DOHH2 (cell line): ENCODE measurements around the gene KIF18A.

Experiments
- H3F3A ChIP-seq: fragments of 200-600 bp; sonication (generic), shearing (Covaris generic); 2 replicates; pipeline ENCODE4 v1.6.0; 2016; ENCODE audit warnings: antibody characterized with exemption, mild to moderate bottlenecking; ENCODE audit not compliant: control insufficient read depth, insufficient read depth
- H3K27ac ChIP-seq: fragments of 200-600 bp; sonication (generic); 2 replicates; pipeline ENCODE4 v1.5.1; 2014; ENCODE audit warnings: low read depth, mild to moderate bottlenecking, low read length, moderate library complexity
- H3K27me3 ChIP-seq: fragments of 200-600 bp; sonication (generic); 2 replicates; pipeline ENCODE4 v1.6.1; 2014; ENCODE audit warnings: mild to moderate bottlenecking, low read length, mixed read lengths; ENCODE audit not compliant: control insufficient read depth
- H3K36me3 ChIP-seq: fragments of 200-600 bp; sonication (generic); 2 replicates; pipeline ENCODE4 v1.6.1; 2014; ENCODE audit warnings: mild to moderate bottlenecking, low read length, moderate library complexity, mixed read lengths; ENCODE audit not compliant: control insufficient read depth
- H3K4me1 ChIP-seq: fragments of 200-600 bp; sonication (generic); 2 replicates; pipeline ENCODE4 v1.6.1; 2014; ENCODE audit warnings: mild to moderate bottlenecking, low read length, mixed read lengths; ENCODE audit not compliant: control insufficient read depth
- H3K4me2 ChIP-seq: fragments of 200-600 bp; sonication (generic); 2 replicates; pipeline ENCODE4 v1.6.0; 2014; ENCODE audit warnings: mild to moderate bottlenecking, low read length, moderate library complexity
- H3K4me3 ChIP-seq: fragments of 200-600 bp; sonication (generic); 2 replicates; pipeline ENCODE4 v1.5.1; 2014; ENCODE audit warnings: mild to moderate bottlenecking, low read length, mixed read lengths
- H3K79me2 ChIP-seq: fragments of 200-600 bp; sonication (generic); 2 replicates; pipeline ENCODE4 v1.6.1; 2014; ENCODE audit warnings: mild to moderate bottlenecking, low read length, mixed read lengths; ENCODE audit not compliant: control insufficient read depth
- H3K9me2 ChIP-seq: fragments of 200-600 bp; sonication (generic); replicated peaks from 2 replicates; pipeline ENCODE4 v1.6.1; 2014; ENCODE audit warnings: mild to moderate bottlenecking, low read length, mixed read lengths; ENCODE audit not compliant: control insufficient read depth
- H3K9me3 ChIP-seq: fragments of 200-600 bp; sonication (generic); 2 replicates; pipeline ENCODE4 v1.6.1; 2014; ENCODE audit warnings: antibody characterized with exemption, low read length, mixed read lengths; ENCODE audit not compliant: control insufficient read depth, insufficient read depth
- H4K20me1 ChIP-seq: fragments of 200-600 bp; sonication (generic); 2 replicates; pipeline ENCODE4 v1.6.0; 2014; ENCODE audit warnings: low read depth, mild to moderate bottlenecking, antibody characterized with exemption, low read length, moderate library complexity; ENCODE audit not compliant: control insufficient read depth, insufficient read depth
- CTCF ChIP-seq: fragments of 200-600 bp; sonication (generic); IDR thresholded peaks from one replicate; pipeline ENCODE4 v1.5.1; 2014; ENCODE audit warnings: antibody characterized with exemption, mild to moderate bottlenecking, low read depth, low read length; ENCODE audit not compliant: poor library complexity, severe bottlenecking
- EZH2phosphoT487 ChIP-seq: fragments of 200-600 bp; sonication (generic); IDR thresholded peaks from 2 replicates; pipeline ENCODE4 v1.6.1; 2017; ENCODE audit warnings: borderline replicate concordance, mild to moderate bottlenecking, antibody characterized with exemption, low read length, moderate library complexity, mixed read lengths

Gene KIF18A

GRCh38 chr11:28040384-28040783 lies 67.6 kb downstream of the KIF18A start:
- H3K4me2 ChIP-seq: no peak overlapping the region
- TF ChIP-seq CTCF (no peak), EZH2phosphoT487 (no peak)

GRCh38 chr11:28038775-28039174 lies 69.2 kb downstream of the KIF18A start:
- H3K4me2 ChIP-seq: no peak overlapping the region
- TF ChIP-seq CTCF: no peak
- no peak for TF ChIP-seq EZH2phosphoT487

More at GRCh38 chr11:28040384-28040783, 67.6 kb downstream of the KIF18A start:
- Histone ChIP-seq H3F3A (no peaks in the 10 kb centered on the region), H3K9me3 (no peaks in the 10 kb centered on the region), H3K4me3 (no peak overlapping the region), H3K27me3 (no peaks in the 10 kb centered on the region), H3K36me3 (peaks cover 46% of the 10 kb centered on the region), H3K9me2 (no peaks in the 10 kb centered on the region), H3K4me1 (no peaks in the 10 kb centered on the region), H3K27ac (no peak overlapping the region), H3K79me2 (no peaks in the 10 kb centered on the region), H4K20me1 (no peaks in the 10 kb centered on the region)

GRCh38 chr11:28026634-28027290 lies 81.2 kb downstream of the KIF18A start:
- Histone ChIP-seq H3F3A (peaks cover 3% of the 10 kb centered on the region; the same call in 1 of the 2 replicates), H4K20me1 (no peaks in the 10 kb centered on the region), H3K4me2 (peak overlapping the region; percentile 70), H3K4me3 (peak overlapping the region; percentile 53), H3K36me3 (peaks cover 57% of the 10 kb centered on the region), H3K9me2 (no peaks in the 10 kb centered on the region), H3K27ac (peak overlapping the region; percentile 79), H3K27me3 (no peaks in the 10 kb centered on the region), H3K4me1 (peaks cover 30% of the 10 kb centered on the region), H3K79me2 (peaks cover 18% of the 10 kb centered on the region), H3K9me3 (no peaks in the 10 kb centered on the region)
- no peak for TF ChIP-seq CTCF
- TF ChIP-seq EZH2phosphoT487: no peak

More at GRCh38 chr11:28038775-28039174, 69.2 kb downstream of the KIF18A start:
- Histone ChIP-seq H3K27me3 (no peaks in the 10 kb centered on the region), H3K9me3 (no peaks in the 10 kb centered on the region), H3K9me2 (no peaks in the 10 kb centered on the region), H3K36me3 (peaks cover 60% of the 10 kb centered on the region), H3K79me2 (no peaks in the 10 kb centered on the region), H3K4me1 (no peaks in the 10 kb centered on the region), H3K4me3 (no peak overlapping the region), H4K20me1 (no peaks in the 10 kb centered on the region), H3K27ac (no peak overlapping the region), H3F3A (no peaks in the 10 kb centered on the region)
